ENCODE results near the gene CD300C.
"Not testable (repeated sequence)": the region's sequence is repeated elsewhere in the genome, so short reads cannot be mapped to it uniquely, and the experiment has no call there.

Gene CD300C

DNA sequence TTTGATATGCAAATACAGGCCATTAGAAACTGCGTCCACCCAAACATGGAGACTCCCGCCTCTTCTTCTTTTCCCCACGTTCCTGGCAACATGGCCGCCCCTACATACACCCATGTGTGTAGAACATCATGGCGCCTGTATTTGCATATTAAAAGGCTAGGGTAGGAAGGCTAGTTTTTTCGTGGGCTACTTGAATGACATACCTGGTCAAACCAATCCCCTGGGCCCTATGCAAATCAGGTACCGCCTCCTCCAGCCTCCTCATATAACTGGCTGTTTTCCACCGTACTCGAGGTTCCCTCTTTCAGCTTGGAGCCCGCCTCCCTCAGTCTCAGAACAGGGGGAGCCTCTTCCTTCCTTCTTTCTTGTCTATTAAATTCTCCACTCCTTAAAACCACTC is 13.8 kb downstream of the CD300C start:
- DNase-seq (ENCODE audit: low read depth, low spot score) = no peak

DNA sequence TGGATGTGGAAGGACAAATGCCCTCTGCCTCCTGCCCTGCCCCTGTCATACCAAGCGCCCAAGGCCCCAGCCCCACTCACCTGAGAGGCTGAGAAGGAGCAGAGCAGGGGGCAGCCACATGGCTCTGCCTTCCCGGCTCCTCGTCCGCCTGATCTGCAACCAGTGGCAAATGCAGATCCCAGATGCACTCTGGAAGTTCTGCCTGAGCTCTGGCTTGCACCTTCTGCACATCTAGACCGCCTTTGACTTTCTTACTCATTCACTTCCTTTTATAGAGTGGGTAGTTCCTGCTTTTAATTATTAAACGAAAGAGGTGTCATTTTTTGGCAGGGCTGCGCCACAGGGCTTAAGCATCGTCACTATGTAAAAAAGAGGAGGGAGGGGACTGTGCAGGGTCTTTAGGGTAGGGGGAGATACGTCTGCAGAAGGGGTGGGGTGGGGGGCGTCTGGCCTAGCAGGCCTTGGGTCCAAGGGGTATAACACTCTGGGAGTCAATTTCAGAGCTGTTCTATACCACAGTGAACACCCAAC is 14.6 kb downstream of the CD300C start, which contains the start of gene CD300LB:
Gene CD300LB (minus strand): TSS at position 245 of the 531 bp plus-strand sequence. CDS start 125 bp downstream, at position 120.
- DNase-seq (ENCODE audit: low read depth, low spot score) = no peak

DNA sequence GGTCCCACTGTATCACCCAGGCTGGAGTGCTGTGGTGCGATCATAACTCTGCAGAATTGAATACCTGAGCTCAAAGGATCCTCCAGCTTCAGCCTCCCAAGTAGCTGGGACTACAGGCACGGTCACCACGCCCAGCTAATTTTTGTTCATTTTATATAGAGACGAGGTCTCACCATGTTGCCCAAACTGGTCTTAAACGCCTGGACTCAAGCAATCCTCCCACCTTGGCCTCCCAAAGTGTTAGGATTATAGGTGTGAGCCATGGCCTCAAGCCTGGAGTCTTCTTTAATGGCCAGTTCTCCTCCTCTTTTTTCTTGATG is 15.1 kb downstream of the CD300C start:
- DNase-seq (ENCODE audit: low read depth, low spot score) = no peak

DNA sequence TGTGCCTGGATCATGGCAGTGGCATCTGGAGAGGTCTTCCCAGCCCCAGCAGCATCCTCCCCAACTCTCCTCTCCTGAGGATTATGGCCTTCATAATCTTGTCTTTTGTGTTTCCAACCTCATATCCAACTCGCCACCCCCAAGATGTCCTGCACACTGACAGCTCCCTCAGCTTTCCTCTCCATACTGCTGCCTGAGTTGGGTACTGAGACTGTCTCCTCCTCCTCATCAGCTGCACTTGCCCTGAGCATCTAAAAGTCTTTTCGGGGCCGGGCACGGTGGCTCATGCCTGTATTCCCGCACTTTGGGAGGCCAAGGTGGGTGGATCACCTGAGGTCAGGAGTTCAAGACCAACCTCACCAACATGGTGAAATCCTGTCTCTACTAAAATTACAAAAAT is 16.7 kb downstream of the CD300C start:
- DNase-seq (ENCODE audit: low read depth, low spot score) = no peak

DNA sequence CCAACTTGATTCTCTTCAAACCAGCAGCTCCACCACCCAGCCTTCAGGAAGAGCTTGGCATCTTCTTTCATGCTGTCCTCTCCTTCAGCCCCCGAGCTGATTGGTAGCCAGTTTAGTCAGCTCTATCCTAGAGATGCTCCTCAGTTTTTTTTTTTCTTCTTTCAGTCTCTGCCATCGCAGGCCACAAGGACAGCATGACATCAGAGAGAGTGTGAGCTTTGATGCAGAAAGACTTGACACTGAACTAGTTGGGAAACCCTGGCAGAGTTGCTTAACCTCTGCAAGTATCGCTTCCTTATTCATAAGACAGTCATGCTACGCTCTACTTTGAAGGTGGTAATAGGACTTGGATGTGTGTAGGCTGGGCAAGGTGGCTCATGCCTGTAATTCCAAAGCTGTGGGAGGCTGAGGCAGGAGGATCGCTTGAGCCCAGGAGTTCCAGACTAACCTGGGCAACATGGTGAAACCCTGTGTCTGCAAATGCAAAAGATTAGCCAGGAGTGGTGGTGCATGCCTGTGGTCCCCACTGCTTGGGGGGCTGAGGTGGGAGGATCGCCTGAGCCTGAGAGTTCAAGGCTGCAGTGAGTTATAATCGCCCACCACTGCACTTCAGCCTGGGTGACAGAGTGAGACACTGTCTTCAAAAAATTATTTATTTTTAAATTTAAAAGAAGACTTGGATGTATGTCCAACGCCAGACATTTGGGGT is 17.3 kb downstream of the CD300C start:
- DNase-seq (ENCODE audit: low read depth, low spot score) = no peak

DNA sequence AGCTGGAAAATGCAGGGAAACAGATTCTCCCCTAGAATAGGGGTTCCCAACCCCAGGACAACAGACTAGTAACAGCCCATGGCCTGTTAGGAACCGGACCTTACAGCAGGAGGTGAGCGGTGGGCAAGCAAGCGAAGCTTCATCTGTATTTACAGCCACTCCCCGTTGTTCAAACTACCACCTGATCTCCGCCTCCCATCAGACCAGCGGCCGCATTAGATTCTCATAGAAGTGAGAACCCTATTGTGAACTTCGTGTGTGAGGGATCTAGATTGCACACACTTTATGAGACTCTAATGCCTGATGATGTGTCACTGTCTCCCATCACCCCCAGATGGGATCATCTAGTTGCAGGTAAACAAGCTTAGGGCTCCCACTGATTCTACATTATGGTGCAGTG is 18.2 kb downstream of the CD300C start:
- DNase-seq (ENCODE audit: low read depth, low spot score) = no peak

DNA sequence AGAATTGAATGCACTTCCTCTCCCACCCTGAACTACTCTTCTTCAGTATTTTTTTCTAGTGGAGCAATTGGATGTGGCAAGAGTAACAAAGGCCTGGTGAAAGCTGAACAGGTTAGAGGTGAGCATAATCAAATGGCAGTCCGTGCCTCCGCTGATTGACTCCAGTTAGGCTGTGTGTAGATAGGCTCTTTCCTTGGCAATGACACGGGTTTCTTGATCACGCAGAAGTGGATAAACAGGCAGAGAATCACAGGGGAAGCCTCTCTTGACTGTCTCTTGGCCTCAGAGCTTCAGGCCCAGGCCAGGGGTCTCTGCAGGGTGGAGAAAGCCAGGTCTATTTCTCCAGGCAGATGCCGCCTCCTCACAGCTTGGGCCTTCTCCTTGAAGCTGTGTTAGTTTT is 18.8 kb downstream of the CD300C start:
- DNase-seq (ENCODE audit: low read depth, low spot score) = no peak

DNA sequence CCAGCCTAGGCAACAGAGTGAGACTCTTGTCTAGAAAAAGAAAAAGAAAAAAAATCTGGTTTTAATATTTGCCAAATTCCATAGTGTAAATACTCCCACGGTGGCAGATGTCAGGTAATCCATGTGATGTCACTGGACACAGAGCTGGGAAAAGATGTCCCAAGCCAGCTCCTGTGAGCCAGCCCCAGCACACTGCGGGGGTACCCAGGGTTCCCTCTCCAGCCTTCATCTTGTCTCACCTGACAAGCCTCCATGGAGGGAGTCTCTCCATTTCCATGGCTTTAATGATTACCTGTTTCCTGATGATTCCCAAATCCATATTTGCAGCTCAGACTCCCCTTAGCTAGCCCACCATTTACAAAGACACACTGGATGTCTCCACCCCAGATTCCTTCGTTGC is 19.2 kb downstream of the CD300C start:
- DNase-seq (ENCODE audit: low read depth, low spot score) = no peak

DNA sequence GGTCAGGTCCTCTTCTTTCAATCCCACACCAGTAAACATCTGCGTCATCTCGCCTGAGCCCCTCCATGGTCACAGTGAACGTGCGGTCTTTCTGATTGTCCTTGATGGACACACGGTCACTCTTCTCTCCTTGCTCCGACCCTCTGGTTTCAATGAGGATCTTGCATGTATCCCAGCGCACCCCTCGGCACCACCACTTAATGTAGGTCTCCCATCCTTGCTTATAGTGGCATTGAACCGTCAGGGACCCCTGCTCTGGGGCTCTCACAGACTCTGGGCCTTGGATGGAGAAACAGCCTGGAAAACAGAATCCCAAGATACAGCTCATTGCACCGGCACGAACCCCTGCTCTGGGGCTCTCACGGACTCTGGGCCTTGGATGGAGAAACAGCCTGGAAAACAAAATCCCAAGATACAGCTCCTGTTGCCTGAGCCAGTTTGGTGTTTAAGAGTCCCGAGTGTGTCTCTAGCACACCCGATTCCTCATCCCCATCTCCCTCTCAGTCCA is 20.1 kb downstream of the CD300C start:
- DNase-seq (ENCODE audit: low read depth, low spot score) = no peak

DNA sequence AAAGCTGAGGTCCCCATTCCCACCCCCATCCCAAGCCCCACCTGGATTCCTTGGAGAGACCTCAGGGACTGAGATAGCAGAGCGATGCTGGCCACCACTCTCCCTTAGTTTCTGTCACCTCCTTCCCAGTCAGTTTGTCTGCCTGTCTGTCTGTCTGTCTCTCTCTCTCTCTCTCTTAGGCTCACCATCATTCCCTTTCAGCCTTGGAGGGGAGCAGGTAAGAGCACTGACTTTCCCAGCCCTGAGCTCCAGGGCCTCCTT is 20.5 kb downstream of the CD300C start:
- DNase-seq (ENCODE audit: low read depth, low spot score) = no peak

DNA sequence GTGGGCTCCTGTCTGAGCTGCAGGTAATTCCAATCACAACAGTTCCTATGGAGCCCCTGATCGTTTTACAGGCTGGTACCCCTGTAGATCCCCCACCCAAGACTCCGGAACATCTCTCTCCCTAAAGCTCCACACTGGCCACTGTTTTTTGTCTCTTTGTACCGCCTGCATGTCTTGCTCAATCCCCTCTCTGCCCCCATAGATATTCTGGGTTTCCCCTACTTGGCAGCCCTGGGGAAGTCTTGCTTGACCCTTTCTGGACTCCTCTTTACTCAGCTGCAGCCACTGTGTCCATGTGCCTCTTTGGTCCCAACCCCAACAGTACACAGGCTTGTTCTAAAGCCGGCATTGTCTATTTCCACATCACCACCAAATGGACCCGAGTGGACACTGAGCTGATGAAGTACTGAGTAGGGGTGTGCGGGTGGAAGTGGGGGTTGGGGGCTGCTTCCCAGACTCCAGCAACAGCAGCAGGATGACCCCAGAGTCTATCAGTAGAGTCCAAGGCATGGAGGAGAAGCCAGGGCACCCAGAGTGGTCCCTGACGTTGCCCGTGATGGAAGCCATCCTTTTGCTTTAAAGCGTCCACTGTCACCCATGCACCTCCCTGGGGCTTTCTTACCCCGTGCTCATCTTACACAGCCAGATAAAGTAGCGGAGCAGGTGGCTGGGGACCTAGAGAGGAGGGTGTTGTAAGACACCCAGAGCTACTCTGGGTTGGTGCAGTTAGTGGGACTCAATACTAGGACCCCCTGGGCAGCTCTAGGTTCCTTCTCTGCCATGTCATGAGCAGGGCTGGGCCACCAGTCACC is 21.1 kb downstream of the CD300C start:
- no peak for DNase-seq (ENCODE audit: low read depth, low spot score)

DNA sequence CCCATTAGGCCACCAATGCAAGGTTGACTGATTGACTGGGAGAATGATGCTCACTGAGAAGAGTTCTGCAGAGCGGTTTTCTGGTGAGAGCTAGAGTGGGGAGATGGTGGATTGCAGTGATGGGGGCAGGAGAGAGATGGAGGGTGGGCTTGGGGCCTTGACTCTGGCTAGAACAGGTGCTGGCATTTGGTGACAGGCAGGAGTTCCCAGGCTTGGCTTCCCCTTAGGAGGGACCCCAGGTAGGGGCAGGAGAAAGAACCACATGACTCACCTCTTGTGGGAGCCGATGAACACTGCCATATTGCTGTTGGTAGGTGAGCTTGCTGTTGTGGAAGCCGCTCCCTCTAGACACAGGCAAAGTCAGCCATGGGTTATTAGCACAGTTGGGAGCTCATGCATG is 22.6 kb downstream of the CD300C start:
- no peak for DNase-seq (ENCODE audit: low read depth, low spot score)

DNA sequence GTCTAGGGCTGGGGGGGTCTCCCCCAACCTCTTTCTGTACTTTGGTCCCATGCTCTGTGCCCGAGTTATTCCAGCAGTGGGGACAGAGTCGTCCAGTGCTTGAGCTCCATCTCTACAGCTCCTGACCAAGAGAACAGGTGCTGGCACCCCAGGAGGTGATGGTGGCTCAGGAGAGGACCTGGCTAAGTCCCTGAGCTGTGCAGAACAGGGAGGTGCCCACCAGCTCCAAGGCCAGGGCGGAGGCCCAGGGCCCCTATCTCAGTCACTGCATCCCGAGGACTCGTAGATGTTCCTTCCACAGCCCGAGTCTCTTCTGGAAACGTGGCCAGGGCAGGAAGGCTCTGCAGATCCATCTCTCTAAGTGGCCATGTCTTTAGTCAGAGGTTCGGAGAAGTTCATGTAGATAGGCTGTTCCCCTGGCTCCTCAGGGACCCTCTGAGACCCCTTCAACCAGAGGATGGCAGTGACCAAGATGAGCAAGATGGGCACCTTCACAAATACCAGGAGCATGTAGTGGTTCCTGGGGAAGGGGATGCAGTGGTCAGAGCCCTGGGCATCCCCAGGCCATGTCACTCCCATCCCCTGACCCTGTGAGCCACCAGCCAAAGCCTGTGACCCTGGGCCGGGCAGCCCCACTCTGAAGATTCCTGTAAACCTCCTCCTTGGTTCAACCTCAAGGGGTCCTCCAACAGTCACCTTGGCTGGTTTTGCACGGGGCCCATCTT is 23.4 kb downstream of the CD300C start:
- no peak for DNase-seq (ENCODE audit: low read depth, low spot score)

DNA sequence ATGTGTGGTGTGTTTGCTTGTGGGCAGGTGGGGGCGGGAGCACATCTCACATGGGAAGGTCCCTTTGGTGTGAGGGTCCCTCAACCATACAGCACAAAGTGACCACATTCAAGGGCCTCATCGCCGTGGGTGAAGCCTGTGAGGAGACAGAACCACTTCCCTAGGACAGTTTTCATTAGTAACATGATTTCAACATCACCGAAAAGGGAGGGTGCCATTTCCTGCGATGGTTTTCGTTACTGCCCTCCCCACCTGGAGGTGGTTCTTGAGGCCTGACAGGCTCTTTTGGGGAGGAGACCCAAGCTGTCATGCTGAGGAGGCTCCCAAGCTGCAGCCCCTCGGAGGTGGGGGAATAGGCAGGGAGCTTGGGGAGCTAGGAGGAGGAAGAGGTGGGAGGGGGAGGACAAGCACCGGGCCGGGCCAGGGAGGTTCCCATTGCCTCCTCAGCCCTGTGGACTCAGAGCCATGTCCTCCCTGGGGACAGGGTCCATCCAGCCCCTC is 24.2 kb downstream of the CD300C start:
- DNase-seq (ENCODE audit: low read depth, low spot score) = no peak

DNA sequence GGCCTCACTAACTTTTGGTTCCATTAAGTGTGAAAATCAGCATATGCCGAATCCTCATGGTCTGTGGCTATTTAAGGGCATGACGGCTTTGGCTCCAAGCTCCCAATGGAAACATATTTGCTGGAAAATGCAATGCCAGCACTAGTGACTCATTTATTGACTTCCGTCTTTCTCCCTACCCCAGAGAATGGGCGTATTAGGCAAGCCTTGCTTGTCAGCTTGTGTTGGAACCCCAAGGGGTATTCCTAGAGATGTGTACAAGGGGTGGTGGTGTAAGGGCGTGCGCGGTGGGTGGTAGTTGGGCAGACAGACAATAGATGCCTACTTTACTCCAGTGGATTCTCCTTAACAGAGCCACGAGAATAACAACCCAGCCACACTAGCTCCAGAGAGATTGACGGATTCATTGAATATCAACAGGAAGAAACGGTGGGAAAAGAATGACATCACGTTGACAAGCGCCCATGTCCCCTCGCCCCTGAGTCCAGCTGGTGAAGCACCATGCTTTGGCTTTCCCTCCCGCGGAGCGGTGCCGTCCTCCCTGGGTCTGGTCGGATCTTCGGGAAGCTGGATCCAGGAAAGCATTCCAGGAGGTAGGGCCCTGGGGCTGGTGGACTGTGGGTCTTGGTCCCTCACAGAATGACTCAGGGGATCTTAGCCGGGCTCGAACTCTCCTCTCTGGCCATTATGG is 25.0 kb downstream of the CD300C start:
- no peak for DNase-seq (ENCODE audit: low read depth, low spot score)

DNA sequence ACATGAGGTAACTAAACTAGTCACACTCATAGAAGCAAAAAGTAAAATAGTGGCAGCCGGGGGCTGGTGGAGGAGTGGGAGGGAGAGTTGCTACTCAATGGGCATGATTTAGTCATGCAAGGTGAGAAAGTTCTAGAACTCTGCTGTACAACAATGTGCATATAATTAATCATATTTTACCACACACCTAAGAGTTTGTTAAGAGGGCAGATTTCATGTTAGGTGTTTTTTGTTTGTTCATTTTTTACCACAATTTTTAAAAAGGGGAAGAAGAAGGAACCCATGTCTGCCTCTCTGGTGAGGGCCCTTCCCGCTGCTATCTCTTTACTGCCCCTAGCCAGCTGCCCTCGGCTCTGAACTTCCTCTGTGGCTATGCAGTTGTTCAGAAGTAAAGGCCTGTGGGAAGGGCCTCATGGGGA is 25.9 kb downstream of the CD300C start:
- DNase-seq (ENCODE audit: low read depth, low spot score) = no peak

DNA sequence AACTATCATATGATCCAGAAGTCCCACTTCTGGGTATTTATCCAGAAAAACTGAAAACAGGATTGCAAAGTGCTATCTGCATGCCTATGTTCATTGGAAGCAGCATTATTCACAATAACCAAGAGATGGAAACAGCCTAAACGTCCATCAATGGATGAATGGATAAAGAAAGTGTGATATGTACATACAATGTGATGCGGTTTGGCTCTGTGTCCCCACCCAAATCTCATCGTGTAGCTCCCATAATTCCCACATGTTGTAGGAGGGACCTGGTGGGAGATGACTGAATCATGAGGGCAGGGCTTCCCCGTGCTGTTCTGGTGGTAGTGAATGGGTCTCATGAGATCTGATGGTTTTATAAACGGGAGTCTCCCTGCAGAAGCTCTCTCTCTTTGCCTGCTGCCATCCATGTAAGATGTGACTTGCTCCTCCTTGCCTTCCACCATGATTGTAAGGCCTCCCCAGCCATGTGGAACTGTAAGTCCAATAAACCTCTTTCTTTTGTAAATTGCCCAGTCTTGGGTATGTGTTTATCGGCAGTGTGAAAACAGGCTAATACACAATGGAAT is 27.4 kb downstream of the CD300C start:
- DNase-seq (ENCODE audit: low read depth, low spot score) = not testable (repeated sequence)

DNA sequence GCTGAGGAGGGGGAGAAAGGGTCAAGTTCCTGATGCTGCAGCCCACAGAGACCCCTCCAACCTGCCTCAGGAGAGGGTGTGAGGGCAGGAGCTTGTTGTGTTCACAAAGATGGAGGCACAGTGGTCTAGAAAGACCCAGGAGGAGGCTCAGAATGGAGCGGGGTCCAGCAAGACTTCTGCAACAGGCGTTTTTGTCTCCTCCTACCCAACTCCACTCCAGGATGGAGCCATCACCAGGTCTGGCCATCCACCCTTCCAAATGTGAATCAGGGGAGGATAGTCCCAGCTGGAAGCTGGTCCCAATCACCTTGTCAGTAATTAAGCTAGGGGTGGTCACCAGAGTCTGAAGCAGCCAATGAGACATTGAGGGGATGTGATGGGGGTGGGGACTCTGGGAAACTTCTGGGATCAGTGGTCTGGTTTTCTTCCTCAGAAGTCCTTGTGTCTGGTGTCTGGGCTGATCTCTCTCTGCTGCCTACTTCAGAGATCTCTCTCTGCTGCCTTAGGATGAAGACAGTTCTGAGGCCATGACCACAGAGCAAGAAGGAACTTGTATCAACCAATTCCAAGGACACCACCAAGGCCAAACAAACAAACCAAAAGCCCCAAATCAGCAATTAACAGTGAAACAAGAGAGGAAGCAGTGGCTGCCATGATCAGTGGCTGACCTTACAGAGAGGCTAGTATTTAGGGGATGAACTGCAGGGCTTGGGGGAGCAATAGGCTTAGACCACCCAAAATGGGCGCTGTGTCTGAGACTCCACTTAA is 29.2 kb downstream of the CD300C start:
- no peak for DNase-seq (ENCODE audit: low read depth, low spot score)

DNA sequence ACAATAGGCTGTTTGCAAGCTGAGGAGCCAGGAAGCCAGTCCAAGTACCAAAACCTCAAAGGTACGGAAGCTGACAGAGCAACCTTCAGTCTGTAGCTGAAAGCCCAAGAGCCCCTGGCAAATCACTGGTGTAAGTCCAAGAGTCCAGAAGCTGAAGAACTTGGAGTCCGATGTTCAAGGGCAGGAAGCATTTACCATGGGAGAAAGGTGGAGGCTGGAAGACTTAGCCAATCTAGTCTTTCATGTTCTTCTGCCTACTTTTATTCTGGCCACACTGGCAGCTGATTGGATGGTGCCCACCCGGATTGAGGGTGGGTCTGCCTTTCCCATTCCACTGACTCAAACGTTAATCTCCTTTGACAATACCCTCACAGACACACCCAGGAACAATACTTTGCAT is 30.0 kb downstream of the CD300C start:
- no peak for DNase-seq (ENCODE audit: low read depth, low spot score)

DNA sequence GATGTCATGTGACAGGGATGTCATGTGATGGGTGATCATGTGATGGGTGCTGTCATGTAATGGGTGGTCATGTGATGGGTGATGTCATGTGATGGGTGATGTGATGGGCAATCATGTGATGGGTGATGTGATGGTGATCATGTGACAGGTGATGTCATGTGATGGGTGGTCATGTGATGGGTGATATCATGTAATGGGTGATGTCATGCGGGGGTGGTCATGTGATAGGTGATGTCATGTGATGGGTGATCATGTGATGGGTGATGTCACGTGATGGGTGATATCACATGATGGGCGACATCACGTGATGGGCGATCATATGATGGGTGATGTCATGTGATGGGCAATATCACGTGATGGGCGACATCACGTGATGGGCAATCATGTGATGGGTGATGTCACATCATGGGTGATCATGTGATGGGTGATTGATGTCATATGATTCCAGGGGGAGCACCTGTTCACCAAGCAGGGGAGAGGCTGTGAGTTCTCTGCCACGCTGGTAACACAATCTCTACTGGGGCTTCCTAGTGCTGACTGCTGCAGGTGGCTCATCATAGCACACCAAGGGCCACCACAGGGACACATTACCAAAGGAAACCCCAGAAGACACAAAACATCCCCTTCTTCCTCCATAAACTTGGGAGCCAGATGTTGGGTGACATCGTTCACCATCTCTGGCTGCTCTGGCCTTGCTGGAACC is 31.1 kb downstream of the CD300C start:
- DNase-seq (ENCODE audit: low read depth, low spot score) = no peak
